Astrocyte (in vitro differentiated cells and primary cell): Measurements from ENCODE around the gene UCK1. TPM values are rescaled to one million over a fixed set of nuclear protein-coding genes. Genes with fewer than 3 reads are reported as not detected.

Experiments
- DNase-seq: peaks from one replicate; pipeline ENCODE4 v3.0.0-alpha.2; 2010; ENCODE audit warnings: low read depth
- FAIRE-seq: peaks from 2 replicates; lab custom pipeline; 2011; peaks lifted over from hg19 to GRCh38; lab: Jason Lieb, UNC
- H2AFZ ChIP-seq: 2 replicates; pipeline ENCODE4 v1.6.0; 2012; ENCODE audit warnings: low read depth, low read length, inconsistent platforms
- H3K27ac ChIP-seq: 2 replicates; pipeline ENCODE4 v1.5.1; 2011; ENCODE audit warnings: low read depth, low read length, inconsistent platforms
- H3K27me3 ChIP-seq: 2 replicates; pipeline ENCODE4 v1.6.0; 2011; ENCODE audit warnings: low read length, inconsistent platforms; ENCODE audit not compliant: insufficient read depth
- H3K36me3 ChIP-seq: 2 replicates; pipeline ENCODE4 v1.5.1; 2011; ENCODE audit warnings: low read length, inconsistent platforms; ENCODE audit not compliant: insufficient read depth
- H3K4me1 ChIP-seq: 2 replicates; pipeline ENCODE4 v1.5.1; 2011; ENCODE audit warnings: low read length, inconsistent platforms; ENCODE audit not compliant: insufficient read depth
- H3K4me2 ChIP-seq: 2 replicates; pipeline ENCODE4 v1.6.0; 2012; ENCODE audit warnings: low read length, inconsistent platforms
- H3K4me3 ChIP-seq: 2 replicates; pipeline ENCODE4 v1.5.1; 2011; ENCODE audit warnings: low read depth, mild to moderate bottlenecking, low read length, inconsistent platforms; ENCODE audit not compliant: insufficient read depth
- H3K79me2 ChIP-seq: 2 replicates; pipeline ENCODE4 v1.6.0; 2012; ENCODE audit warnings: mild to moderate bottlenecking, low read length, inconsistent platforms; ENCODE audit not compliant: insufficient read depth
- H3K9ac ChIP-seq: 2 replicates; pipeline ENCODE4 v1.6.0; 2012; ENCODE audit warnings: mild to moderate bottlenecking, low read length, inconsistent platforms
- H3K9me3 ChIP-seq: 2 replicates; pipeline ENCODE4 v1.5.1; 2012; ENCODE audit warnings: low read depth, mild to moderate bottlenecking, low read length, inconsistent platforms; ENCODE audit not compliant: insufficient read depth
- H4K20me1 ChIP-seq: 2 replicates; pipeline ENCODE4 v1.6.0; 2012; ENCODE audit warnings: low read length, inconsistent platforms; ENCODE audit not compliant: insufficient read depth
- H3K27ac Mint-ChIP-seq: one replicate; pipeline ENCODE4 v1.8.0; 2021; ENCODE audit warnings: mild to moderate bottlenecking, mixed read lengths; ENCODE audit not compliant: unreplicated experiment
- H3K27me3 Mint-ChIP-seq: one replicate; pipeline ENCODE4 v1.8.0; 2021; ENCODE audit warnings: low read depth, mixed read lengths; ENCODE audit not compliant: unreplicated experiment
- H3K36me3 Mint-ChIP-seq: one replicate; pipeline ENCODE4 v1.8.0; 2021; ENCODE audit warnings: low read depth, mixed read lengths; ENCODE audit not compliant: unreplicated experiment
- H3K4me1 Mint-ChIP-seq: one replicate; pipeline ENCODE4 v1.8.0; 2021; ENCODE audit warnings: low read depth, mixed read lengths; ENCODE audit not compliant: unreplicated experiment
- H3K4me3 Mint-ChIP-seq: one replicate; pipeline ENCODE4 v1.8.0; 2021; ENCODE audit warnings: mild to moderate bottlenecking, moderate library complexity, mixed read lengths; ENCODE audit not compliant: unreplicated experiment
- H3K9me3 Mint-ChIP-seq: one replicate; pipeline ENCODE4 v1.8.0; 2021; ENCODE audit warnings: mild to moderate bottlenecking, mixed read lengths; ENCODE audit not compliant: unreplicated experiment
- CTCF ChIP-seq: IDR thresholded peaks from 2 replicates; pipeline ENCODE4 v1.5.1; 2011; ENCODE audit warnings: low read depth, mild to moderate bottlenecking, inconsistent platforms, low read length, moderate library complexity; ENCODE audit not compliant: insufficient read depth
- EZH2 ChIP-seq: IDR thresholded peaks from 2 replicates; pipeline ENCODE4 v1.6.1; 2012; ENCODE audit warnings: mild to moderate bottlenecking, low read length, inconsistent platforms; ENCODE audit not compliant: insufficient read depth
- total RNA-seq: library from RNA; stranded (reverse); gene quantifications from 2 replicates; pipeline ENCODE4 v1.2.1, GENCODE V29; 2021

Gene UCK1
- total RNA-seq, 1 donor from 2014 or later, result 15.4 TPM

- Mint-ChIP-seq H3K27ac (no peak overlapping the region), H3K9me3 (peaks cover 2% of the 10 kb centered on the region), H3K4me1 (peaks cover 18% of the 10 kb centered on the region), H3K27me3 (no peaks in the 10 kb centered on the region), H3K4me3 (no peak overlapping the region), H3K36me3 (peaks cover 24% of the 10 kb centered on the region)
- H3K9ac ChIP-seq, result no peak overlapping the region
- FAIRE-seq, result no peak
- no peaks in the 10 kb centered on the region for H3K27me3 ChIP-seq
- H3K9me3 ChIP-seq, result no peaks in the 10 kb centered on the region
- peaks cover 42% of the 10 kb centered on the region for H3K36me3 ChIP-seq
- TF ChIP-seq CTCF, result no peak
- TF ChIP-seq EZH2, result no peak
- H3K4me1 ChIP-seq, result peaks cover 9% of the 10 kb centered on the region
- peaks cover 81% of the 10 kb centered on the region for H4K20me1 ChIP-seq
- H3K27ac ChIP-seq, result no peak overlapping the region
- H3K79me2 ChIP-seq, result peaks cover 6% of the 10 kb centered on the region
- no peak overlapping the region for H2AFZ ChIP-seq
- DNase-seq, result no peak
- no peak overlapping the region for H3K4me2 ChIP-seq
- H3K4me3 ChIP-seq, result no peak overlapping the region
Observed at GRCh38 chr9:131499254-131499767, 31.8 kb downstream of the UCK1 start.

GRCh38 chr9:131496844-131497405 lies 34.1 kb downstream of the UCK1 start:
- H3K9ac ChIP-seq, result no peak overlapping the region
- FAIRE-seq (no peak), DNase-seq (no peak)
- Mint-ChIP-seq H3K4me1 (peaks cover 9% of the 10 kb centered on the region), H3K4me3 (no peak overlapping the region), H3K36me3 (peaks cover 41% of the 10 kb centered on the region), H3K27me3 (no peaks in the 10 kb centered on the region), H3K27ac (no peak overlapping the region), H3K9me3 (no peaks in the 10 kb centered on the region)
- no peaks in the 10 kb centered on the region for H3K9me3 ChIP-seq
- TF ChIP-seq CTCF, result no peak
- TF ChIP-seq EZH2, result no peak
- H3K27me3 ChIP-seq, result no peaks in the 10 kb centered on the region
- no peak overlapping the region for H3K4me2 ChIP-seq
- H3K27ac ChIP-seq, result no peak overlapping the region
- H3K4me1 ChIP-seq, result no peaks in the 10 kb centered on the region
- H2AFZ ChIP-seq, result no peak overlapping the region
- no peak overlapping the region for H3K4me3 ChIP-seq
- H3K79me2 ChIP-seq, result peaks cover 14% of the 10 kb centered on the region
- H3K36me3 ChIP-seq, result peaks cover 62% of the 10 kb centered on the region
- H4K20me1 ChIP-seq, result peaks cover 94% of the 10 kb centered on the region

GRCh38 chr9:131495785-131496184 lies 35.3 kb downstream of the UCK1 start:
- no peak for TF ChIP-seq EZH2
- TF ChIP-seq CTCF, result no peak
- Histone ChIP-seq H3K9me3 (no peaks in the 10 kb centered on the region), H3K4me2 (no peak overlapping the region), H3K9ac (no peak overlapping the region), H3K4me3 (no peak overlapping the region), H3K79me2 (peaks cover 14% of the 10 kb centered on the region), H2AFZ (no peak overlapping the region), H3K27ac (no peak overlapping the region), H4K20me1 (peaks cover 96% of the 10 kb centered on the region), H3K36me3 (peaks cover 67% of the 10 kb centered on the region), H3K4me1 (no peaks in the 10 kb centered on the region), H3K27me3 (no peaks in the 10 kb centered on the region)
- no peak overlapping the region for H3K4me3 Mint-ChIP-seq
- no peaks in the 10 kb centered on the region for H3K9me3 Mint-ChIP-seq
- no peaks in the 10 kb centered on the region for H3K27me3 Mint-ChIP-seq
- H3K36me3 Mint-ChIP-seq, result peaks cover 37% of the 10 kb centered on the region
- FAIRE-seq, result no peak
- peaks cover under 1% of the 10 kb centered on the region for H3K4me1 Mint-ChIP-seq
- DNase-seq, result no peak
- no peak overlapping the region for H3K27ac Mint-ChIP-seq
